ENCODE data around the gene EME1.

- TF ChIP-seq POLR2A (IDR thresholded peaks at IDR 0.05) (no peak), CTCF (IDR thresholded peaks at IDR 0.05) (no peak)
Measured at GRCh38 chr17:50412188-50412732, 39.2 kb downstream of the EME1 start.

Data from ovary (tissue), 3 donors.